ENCODE results near the gene PPEF1. TPM values are rescaled to one million over a fixed set of nuclear protein-coding genes. Genes with fewer than 3 reads are reported as not detected.
A peak's percentile ranks its signal among the peaks of the same experiment; 100 is the strongest.
"Not testable (repeated sequence)": the region's sequence is repeated elsewhere in the genome, so short reads cannot be mapped to it uniquely, and the experiment has no call there.

Gene PPEF1
- total RNA-seq, 1 experiment from 2014 or later, result not detected

DNA sequence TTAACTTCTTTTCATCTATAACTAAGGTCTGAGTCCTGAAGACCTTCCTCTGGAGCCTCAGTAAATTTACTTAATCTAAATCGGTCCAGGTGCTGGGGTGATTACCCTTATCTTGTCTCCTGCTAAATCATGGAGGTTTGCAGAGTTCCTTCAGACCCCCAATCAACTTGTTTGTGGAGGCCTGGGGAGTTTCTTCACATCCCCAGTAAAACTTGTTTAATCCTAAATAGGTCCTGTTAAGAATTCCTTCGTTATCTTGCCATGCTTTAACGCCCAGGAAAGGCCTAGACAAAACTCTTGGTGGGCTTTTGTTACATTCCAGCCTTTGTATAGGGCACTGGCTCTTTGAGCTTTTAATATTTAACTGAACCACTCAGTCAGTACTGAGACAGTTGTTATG lies 55.7 kb downstream of the PPEF1 start:
- DNase-seq (ENCODE audit: low read depth); in situ Hi-C loops (cut with HindIII; ENCODE audit: low pct_unique_long_range_greater_than_20kb, low sequenced_read_pairs): not testable (repeated sequence)

- in situ Hi-C loops (cut with HindIII; ENCODE audit: low pct_unique_long_range_greater_than_20kb, low sequenced_read_pairs), result no loop called here
Measured at GRCh38 chrX:18769364-18769763, 61.9 kb downstream of the PPEF1 start.

DNA sequence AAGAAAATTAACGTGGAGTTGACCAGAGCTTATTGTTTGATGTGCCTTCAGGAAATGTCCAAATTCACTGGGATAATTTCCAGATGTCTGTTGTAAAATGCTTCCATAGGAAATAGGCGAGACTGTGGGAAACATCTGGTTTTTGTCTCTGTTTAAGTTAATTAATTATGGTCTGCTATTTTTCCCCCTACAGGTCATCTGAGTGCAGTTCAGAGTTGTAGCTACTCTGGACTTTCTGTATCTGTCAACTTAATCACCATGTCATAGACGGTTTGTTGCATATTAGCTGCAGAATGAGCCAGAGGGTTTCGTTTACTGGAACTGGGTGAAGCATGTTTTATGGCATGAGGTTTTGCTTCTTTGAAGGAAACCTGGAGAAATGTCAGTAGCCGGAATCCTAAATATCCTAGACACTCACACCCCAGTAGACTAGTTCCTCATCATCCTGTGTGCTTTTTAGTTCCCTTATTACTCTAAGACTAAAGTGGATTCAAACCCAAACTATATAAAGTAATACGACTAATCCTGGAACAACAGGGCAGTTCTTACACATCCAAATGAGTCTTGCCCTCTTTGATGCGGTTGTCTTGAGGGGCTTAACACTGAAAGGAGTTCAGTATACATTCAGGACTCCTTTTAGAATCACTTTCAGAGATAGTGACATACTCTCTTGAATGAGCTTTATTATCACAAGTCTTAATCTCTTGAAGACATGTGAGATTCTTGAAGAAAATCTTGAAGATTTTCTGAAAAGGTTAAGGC lies 62.5 kb downstream of the PPEF1 start:
- DNase-seq (ENCODE audit: low read depth), result no peak
- in situ Hi-C loops (cut with HindIII; ENCODE audit: low pct_unique_long_range_greater_than_20kb, low sequenced_read_pairs), result no loop called here

More at GRCh38 chrX:18769364-18769763, 61.9 kb downstream of the PPEF1 start:
- DNase-seq (ENCODE audit: low read depth), result no peak

DNA sequence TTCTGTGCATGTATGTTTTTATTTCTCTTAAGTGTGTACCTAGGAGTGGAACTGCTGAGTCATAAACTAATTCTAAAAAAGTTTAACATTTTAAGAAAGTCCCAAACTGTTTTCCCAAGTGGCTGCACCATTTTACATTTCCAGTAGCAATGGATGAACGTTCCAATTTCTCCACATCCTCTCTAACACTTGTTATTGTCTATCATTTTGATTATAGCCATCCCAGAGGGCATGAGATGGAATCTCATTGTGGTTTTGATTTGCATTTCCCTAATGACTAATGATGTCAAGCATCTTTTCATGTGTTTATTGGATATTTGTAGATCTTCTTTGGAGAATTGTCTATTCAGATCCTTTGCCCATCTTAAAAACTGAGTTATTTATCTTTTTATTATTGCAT lies 82.5 kb downstream of the PPEF1 start:
- no peak for DNase-seq (ENCODE audit: low read depth)
- in situ Hi-C loops (cut with HindIII; ENCODE audit: low pct_unique_long_range_greater_than_20kb, low sequenced_read_pairs), result no loop called here

GRCh38 chrX:18792828-18793227 lies 85.4 kb downstream of the PPEF1 start:
- in situ Hi-C loops (cut with HindIII; ENCODE audit: low pct_unique_long_range_greater_than_20kb, low sequenced_read_pairs), result no loop called here
- no peak for DNase-seq (ENCODE audit: low read depth)

DNA sequence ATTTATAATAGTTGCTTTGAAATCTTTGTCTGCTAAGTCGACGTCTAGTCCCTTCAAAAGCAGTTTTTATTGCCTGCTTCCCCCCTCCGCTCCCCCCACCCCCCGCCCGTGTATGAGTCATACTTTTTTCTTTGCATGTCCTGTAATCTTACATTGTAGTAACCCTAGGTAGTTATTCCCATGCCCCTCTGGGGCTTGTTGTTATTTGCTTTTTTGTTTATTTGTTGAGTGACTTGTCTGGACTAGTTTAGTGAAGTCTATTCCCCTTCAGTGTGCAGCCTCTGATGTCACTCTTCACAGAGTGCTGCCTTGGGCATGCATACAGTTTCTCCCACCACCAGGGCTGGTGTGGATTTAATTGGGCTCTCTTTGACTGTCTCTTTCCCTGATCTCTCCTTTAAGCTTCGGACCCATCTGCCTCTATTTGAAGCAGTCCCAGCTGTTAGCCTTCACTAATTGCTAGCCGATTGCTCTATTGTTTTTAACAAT lies 86.2 kb downstream of the PPEF1 start:
- DNase-seq (ENCODE audit: low read depth), result no peak
- in situ Hi-C loops (cut with HindIII; ENCODE audit: low pct_unique_long_range_greater_than_20kb, low sequenced_read_pairs), result no loop called here

GRCh38 chrX:18797141-18797540 lies 89.7 kb downstream of the PPEF1 start:
- in situ Hi-C loops (cut with HindIII; ENCODE audit: low pct_unique_long_range_greater_than_20kb, low sequenced_read_pairs), result no loop called here
- no peak for DNase-seq (ENCODE audit: low read depth)

DNA sequence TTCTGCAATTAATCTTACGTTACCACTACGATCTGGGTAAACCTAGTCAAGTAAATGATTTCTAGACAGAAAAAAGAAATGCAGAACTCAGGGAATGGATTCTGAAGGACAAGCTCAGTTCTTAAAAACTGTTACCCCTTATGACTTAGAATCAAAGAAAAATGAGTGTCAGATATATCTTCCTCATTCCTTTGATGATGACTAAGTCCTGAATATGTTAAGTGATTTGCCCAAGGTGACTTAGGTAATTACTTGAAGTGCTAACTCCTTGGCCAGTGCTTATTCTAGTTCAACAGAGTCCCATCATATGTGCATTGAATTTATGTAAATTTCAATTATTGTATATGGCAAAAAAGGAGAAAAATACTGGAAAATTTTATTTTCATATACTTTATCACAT lies 92.5 kb downstream of the PPEF1 start:
- DNase-seq (ENCODE audit: low read depth), result no peak
- in situ Hi-C loops (cut with HindIII; ENCODE audit: low pct_unique_long_range_greater_than_20kb, low sequenced_read_pairs), result no loop called here

GRCh38 chrX:18809641-18810040 lies 102.2 kb downstream of the PPEF1 start:
- in situ Hi-C loops (cut with HindIII; ENCODE audit: low pct_unique_long_range_greater_than_20kb, low sequenced_read_pairs), result no loop called here
- DNase-seq (ENCODE audit: low read depth), result no peak

- in situ Hi-C loops (cut with HindIII; ENCODE audit: low pct_unique_long_range_greater_than_20kb, low sequenced_read_pairs), result no loop called here
- no peak for DNase-seq (ENCODE audit: low read depth)
Measured at GRCh38 chrX:18810416-18810815, 103.0 kb downstream of the PPEF1 start.

GRCh38 chrX:18825375-18825774 lies 117.9 kb downstream of the PPEF1 start:
- in situ Hi-C loops (cut with HindIII; ENCODE audit: low pct_unique_long_range_greater_than_20kb, low sequenced_read_pairs), result no loop called here
- DNase-seq (ENCODE audit: low read depth), result no peak

- in situ Hi-C loops (cut with HindIII; ENCODE audit: low pct_unique_long_range_greater_than_20kb, low sequenced_read_pairs), result no loop called here
Measured at GRCh38 chrX:18828832-18829404, 121.5 kb downstream of the PPEF1 start.

DNA sequence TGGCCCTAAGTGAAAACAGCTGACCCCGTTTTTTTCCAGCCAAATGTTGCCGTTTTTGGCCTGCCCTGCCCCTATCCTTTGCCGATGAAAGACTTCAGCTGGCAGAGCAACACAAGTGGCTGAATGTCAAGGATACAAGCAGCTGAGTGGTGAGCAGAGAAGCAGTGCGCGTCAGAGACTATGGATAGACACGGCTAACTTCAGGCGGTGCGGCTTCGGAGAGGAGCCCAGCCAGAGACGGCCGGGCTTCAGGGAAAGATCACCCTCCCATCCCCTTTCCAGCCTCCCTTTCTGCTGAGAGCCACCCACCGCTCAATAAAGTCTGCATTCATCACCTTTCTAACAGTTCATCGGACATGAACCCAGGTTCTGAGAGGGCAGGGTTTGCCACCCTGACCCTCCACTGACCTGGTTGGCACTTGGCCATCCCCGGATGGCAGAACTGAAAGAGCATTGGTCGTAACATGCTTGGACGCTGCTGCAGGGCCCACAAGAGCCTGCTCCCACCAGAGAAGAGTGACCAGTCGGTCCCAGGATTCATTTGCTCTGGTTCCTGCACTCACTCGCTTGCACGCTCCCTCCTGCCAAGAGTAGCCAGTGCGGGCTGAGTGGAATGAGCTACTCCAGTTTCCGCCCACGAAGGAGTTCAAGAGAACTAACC lies 125.8 kb downstream of the PPEF1 start:
- no peak for DNase-seq (ENCODE audit: low read depth)
- in situ Hi-C loops (cut with HindIII; ENCODE audit: low pct_unique_long_range_greater_than_20kb, low sequenced_read_pairs), result no loop called here

More at GRCh38 chrX:18828832-18829404, 121.5 kb downstream of the PPEF1 start:
- no peak for DNase-seq (ENCODE audit: low read depth)

DNA sequence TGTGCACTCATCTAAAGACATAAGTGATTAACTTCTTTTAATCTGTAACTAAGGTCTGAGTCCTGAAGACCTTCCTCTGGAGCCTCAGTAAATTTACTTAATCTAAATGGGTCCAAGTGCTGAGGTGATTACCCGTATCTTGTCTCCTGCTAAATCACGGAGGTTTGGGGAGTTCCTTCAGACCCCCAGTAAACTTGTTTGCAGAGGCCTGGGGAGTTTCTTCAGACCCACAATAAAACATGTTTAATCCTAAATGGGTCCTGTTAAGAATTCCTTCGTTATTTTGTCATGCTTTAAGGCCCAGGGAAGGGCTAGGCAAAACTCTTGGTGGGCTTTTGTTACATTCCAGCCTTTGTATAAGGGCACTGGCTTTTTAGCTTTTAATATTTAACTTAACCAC lies 140.5 kb downstream of the PPEF1 start:
- peak; percentile 16 for DNase-seq (ENCODE audit: low read depth)
- in situ Hi-C loops (cut with HindIII; ENCODE audit: low pct_unique_long_range_greater_than_20kb, low sequenced_read_pairs), result not testable (repeated sequence)

- DNase-seq (ENCODE audit: low read depth), result no peak
- in situ Hi-C loops (cut with HindIII; ENCODE audit: low pct_unique_long_range_greater_than_20kb, low sequenced_read_pairs), result no loop called here
Measured at GRCh38 chrX:18855919-18856644, 148.6 kb downstream of the PPEF1 start.

- in situ Hi-C loops (cut with HindIII; ENCODE audit: low pct_unique_long_range_greater_than_20kb, low sequenced_read_pairs), result no loop called here
- DNase-seq (ENCODE audit: low read depth), result no peak
Measured at GRCh38 chrX:18856645-18856997, 149.2 kb downstream of the PPEF1 start.

- DNase-seq (ENCODE audit: low read depth), result no peak
- in situ Hi-C loops (cut with HindIII; ENCODE audit: low pct_unique_long_range_greater_than_20kb, low sequenced_read_pairs), result no loop called here
Measured at GRCh38 chrX:18861511-18861910, 154.1 kb downstream of the PPEF1 start.

DNA sequence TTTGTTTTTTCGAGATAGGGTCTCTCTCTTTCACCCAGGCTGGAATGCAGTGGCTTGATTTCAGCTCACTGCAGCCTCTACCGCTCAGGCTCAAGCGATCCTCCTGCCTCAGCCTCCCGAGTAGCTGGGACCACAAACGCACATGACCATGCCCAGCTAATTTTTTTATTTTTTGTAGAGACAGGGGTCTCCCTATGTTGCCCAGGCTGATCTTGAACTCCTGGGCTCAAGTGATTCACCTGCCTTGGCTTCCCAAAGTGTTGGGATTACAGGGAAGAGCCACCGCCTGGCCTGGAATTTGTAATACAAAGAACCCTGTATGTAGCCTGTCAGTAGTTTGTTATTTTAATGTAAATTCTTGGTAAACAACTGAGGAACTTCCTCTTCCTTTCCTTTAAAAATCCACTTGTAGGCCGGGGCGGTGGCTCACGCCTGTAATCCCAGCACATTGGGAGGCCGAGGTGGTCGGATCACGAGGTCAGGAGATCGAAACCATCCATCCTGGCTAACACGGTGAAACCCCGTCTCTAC lies 157.0 kb downstream of the PPEF1 start:
- in situ Hi-C loops (cut with HindIII; ENCODE audit: low pct_unique_long_range_greater_than_20kb, low sequenced_read_pairs), result no loop called here
- DNase-seq (ENCODE audit: low read depth), result no peak

Data from Caki2 (cell line).